ENCODE results near the gene XIRP2. TPM values are rescaled to one million over a fixed set of nuclear protein-coding genes. Genes with fewer than 3 reads are reported as not detected.

XIRP2 gene
- total RNA-seq, 1 experiment from 2014 or later = not detected

- Histone ChIP-seq H2AFZ (ENCODE audit: low read depth, low read length, poor library complexity, severe bottlenecking) (no peak overlapping the region), H3K79me2 (ENCODE audit: insufficient read depth, low read length) (no peaks in the 10 kb centered on the region), H3K9ac (ENCODE audit: low read length) (no peak overlapping the region), H3K27ac (ENCODE audit: low read depth, low read length) (no peak overlapping the region), H4K20me1 (ENCODE audit: insufficient read depth) (no peaks in the 10 kb centered on the region; the same call in 1 of the 2 replicates), H3K9me3 (ENCODE audit: control insufficient read depth in 1 of 2, insufficient read depth in 1 of 2, low read depth in 1 of 2, low read length in 2 of 2) (peaks cover 0 to 10% of the 10 kb centered on the region in 2 experiments; a peak in 2 of 4 replicates), H3K36me3 (ENCODE audit: control insufficient read depth in 1 of 2, insufficient read depth in 2 of 2, low read length in 2 of 2) (no peaks in the 10 kb centered on the region), H3K4me2 (ENCODE audit: low read length) (no peak overlapping the region), H3K4me1 (ENCODE audit: control insufficient read depth in 1 of 2, insufficient read depth in 2 of 2, low read length in 2 of 2) (no peaks in the 10 kb centered on the region), H3K9me2 (ENCODE audit: insufficient read depth) (no peaks in the 10 kb centered on the region), H3K4me3 (replicated peaks in 1 of 2; ENCODE audit: low read depth in 1 of 2, low read length in 2 of 2) (no peak overlapping the region), H3K27me3 (ENCODE audit: insufficient read depth, low read length) (no peaks in the 10 kb centered on the region)
- POLR2A ChIA-PET = no interaction called here
- no peak for ATAC-seq
- intact Hi-C loops (cut with micrococcal nuclease) = loop anchor here (10.0 kb wide), 1 partner anchor 63 kb away; no protein-coding TSS in a partner anchor
- CTCF ChIA-PET = no interaction called here
- DNase-seq (ENCODE audit: low read depth, low spot score) = no peak
- TF ChIP-seq EZH2 (IDR thresholded peaks at IDR 0.05) = no peak
- TF ChIP-seq CEBPB (IDR thresholded peaks at IDR 0.05; ENCODE audit: low read depth) = no peak
- TF ChIP-seq CBX3 (IDR thresholded peaks at IDR 0.05; ENCODE audit: low read depth) = no peak
- no peak for TF ChIP-seq ZNF274 (IDR thresholded peaks at IDR 0.05; ENCODE audit: low read depth, low read length)
- no peak for TF ChIP-seq ZBTB33 (IDR thresholded peaks at IDR 0.05; ENCODE audit: extremely low read depth, insufficient replicate concordance, low read length)
- TF ChIP-seq EGR1 (IDR thresholded peaks at IDR 0.05; ENCODE audit: low read depth) = no peak
- RAD21 ChIA-PET (ENCODE audit: low non-redundant PET in 1 of 2, low total read pairs in 2 of 2, uncharacterized antibody in 2 of 2, unreplicated experiment in 2 of 2) = no interaction called here
- BruUV-seq (replicated peaks) = no TSS peak
Observed at GRCh38 chr2:166961933-166962332, 73.7 kb downstream of the XIRP2 start.

DNA sequence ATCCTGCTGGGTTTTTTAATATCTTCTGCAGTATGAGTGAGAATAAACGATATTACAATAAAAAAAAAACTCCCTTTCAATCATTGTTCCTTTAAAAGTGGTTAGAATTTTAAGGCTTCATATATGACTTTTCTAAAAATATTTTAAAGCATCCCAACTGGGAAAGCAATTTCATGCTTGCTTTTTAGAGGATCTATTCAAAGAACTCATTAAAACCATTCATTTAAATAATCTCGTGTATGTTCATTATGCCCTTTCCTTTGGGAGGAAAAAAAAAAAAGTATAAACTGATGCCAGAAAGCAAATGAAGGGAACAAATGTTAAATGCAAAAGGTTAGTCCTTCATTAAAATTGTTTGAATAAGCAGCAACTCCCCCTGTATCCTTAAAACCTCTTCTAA, 81.2 kb downstream of the XIRP2 start:
- POLR2A ChIA-PET = no interaction called here
- BruUV-seq (replicated peaks) = no TSS peak
- intact Hi-C loops (cut with micrococcal nuclease) = loop anchor here (10.0 kb wide), 1 partner anchor 55 kb away; no protein-coding TSS in a partner anchor

More for the DNA sequence above, 81.2 kb downstream of the XIRP2 start:
- Histone ChIP-seq H3K9ac (ENCODE audit: low read length) (no peak overlapping the region), H4K20me1 (ENCODE audit: insufficient read depth) (no peaks in the 10 kb centered on the region; the same call in 1 of the 2 replicates), H3K9me2 (ENCODE audit: insufficient read depth) (no peaks in the 10 kb centered on the region), H3K9me3 (ENCODE audit: control insufficient read depth in 1 of 2, insufficient read depth in 1 of 2, low read depth in 1 of 2, low read length in 2 of 2) (peaks cover 0 to 10% of the 10 kb centered on the region in 2 experiments; a peak in 2 of 4 replicates), H3K4me1 (ENCODE audit: control insufficient read depth in 1 of 2, insufficient read depth in 2 of 2, low read length in 2 of 2) (no peaks in the 10 kb centered on the region), H3K4me2 (ENCODE audit: low read length) (no peak overlapping the region), H3K79me2 (ENCODE audit: insufficient read depth, low read length) (no peaks in the 10 kb centered on the region), H3K4me3 (replicated peaks in 1 of 2; ENCODE audit: low read depth in 1 of 2, low read length in 2 of 2) (no peak overlapping the region), H2AFZ (ENCODE audit: low read depth, low read length, poor library complexity, severe bottlenecking) (no peak overlapping the region), H3K27me3 (ENCODE audit: insufficient read depth, low read length) (no peaks in the 10 kb centered on the region), H3K27ac (ENCODE audit: low read depth, low read length) (no peak overlapping the region), H3K36me3 (ENCODE audit: control insufficient read depth in 1 of 2, insufficient read depth in 2 of 2, low read length in 2 of 2) (no peaks in the 10 kb centered on the region)
- ChIA-PET CTCF (no interaction called here), RAD21 (ENCODE audit: low non-redundant PET in 1 of 2, low total read pairs in 2 of 2, uncharacterized antibody in 2 of 2, unreplicated experiment in 2 of 2) (no interaction called here)
- no peak for DNase-seq (ENCODE audit: low read depth, low spot score)
- ATAC-seq = no peak
- no peak for TF ChIP-seq ZNF274 (IDR thresholded peaks at IDR 0.05; ENCODE audit: low read depth, low read length)
- TF ChIP-seq FOSL1 (IDR thresholded peaks at IDR 0.05; ENCODE audit: low read depth) = no peak
- no peak for TF ChIP-seq ZFX (IDR thresholded peaks at IDR 0.05)
- TF ChIP-seq, protein P1, sequence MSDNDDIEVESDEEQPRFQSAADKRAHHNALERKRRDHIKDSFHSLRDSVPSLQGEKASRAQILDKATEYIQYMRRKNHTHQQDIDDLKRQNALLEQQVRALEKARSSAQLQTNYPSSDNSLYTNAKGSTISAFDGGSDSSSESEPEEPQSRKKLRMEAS (IDR thresholded peaks at IDR 0.05) = no peak
- no peak for TF ChIP-seq YY1 (IDR thresholded peaks at IDR 0.05; ENCODE audit: extremely low read depth, insufficient replicate concordance, low read depth, low read length)
- TF ChIP-seq SRF (IDR thresholded peaks at IDR 0.05; ENCODE audit: low read depth) = no peak
- no peak for TF ChIP-seq JUND (IDR thresholded peaks at IDR 0.05)
- TF ChIP-seq, protein P2, sequence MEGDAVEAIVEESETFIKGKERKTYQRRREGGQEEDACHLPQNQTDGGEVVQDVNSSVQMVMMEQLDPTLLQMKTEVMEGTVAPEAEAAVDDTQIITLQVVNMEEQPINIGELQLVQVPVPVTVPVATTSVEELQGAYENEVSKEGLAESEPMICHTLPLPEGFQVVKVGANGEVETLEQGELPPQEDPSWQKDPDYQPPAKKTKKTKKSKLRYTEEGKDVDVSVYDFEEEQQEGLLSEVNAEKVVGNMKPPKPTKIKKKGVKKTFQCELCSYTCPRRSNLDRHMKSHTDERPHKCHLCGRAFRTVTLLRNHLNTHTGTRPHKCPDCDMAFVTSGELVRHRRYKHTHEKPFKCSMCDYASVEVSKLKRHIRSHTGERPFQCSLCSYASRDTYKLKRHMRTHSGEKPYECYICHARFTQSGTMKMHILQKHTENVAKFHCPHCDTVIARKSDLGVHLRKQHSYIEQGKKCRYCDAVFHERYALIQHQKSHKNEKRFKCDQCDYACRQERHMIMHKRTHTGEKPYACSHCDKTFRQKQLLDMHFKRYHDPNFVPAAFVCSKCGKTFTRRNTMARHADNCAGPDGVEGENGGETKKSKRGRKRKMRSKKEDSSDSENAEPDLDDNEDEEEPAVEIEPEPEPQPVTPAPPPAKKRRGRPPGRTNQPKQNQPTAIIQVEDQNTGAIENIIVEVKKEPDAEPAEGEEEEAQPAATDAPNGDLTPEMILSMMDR (IDR thresholded peaks at IDR 0.05 in 2 of 3, conservative IDR thresholded peaks at IDR 0.05 in 1 of 3; ENCODE audit: borderline replicate concordance in 1 of 3, insufficient read depth in 1 of 3, low read depth in 2 of 3, low read length in 2 of 3) = no peak
